Stimulated activated CD8-positive, alpha-beta memory T cell treated with anti-CD3 and anti-CD28 coated beads, Interleukin-12 subunit alpha, Interleukin-12 subunit beta, amount 100 ng/mL, for 1 hour (primary cell): Measurements from ENCODE around the gene PSKH1.
"Not testable (repeated sequence)": the region's sequence is repeated elsewhere in the genome, so short reads cannot be mapped to it uniquely, and the experiment has no call there.

Source experiments
- DNase-seq: peaks from one replicate; pipeline ENCODE4 v3.0.0-alpha.2; 2020; ENCODE audit warnings: low read depth

Gene PSKH1

GRCh38 chr16:67924140-67924906 is 31.3 kb downstream of the PSKH1 start:
- DNase-seq: no peak

DNA sequence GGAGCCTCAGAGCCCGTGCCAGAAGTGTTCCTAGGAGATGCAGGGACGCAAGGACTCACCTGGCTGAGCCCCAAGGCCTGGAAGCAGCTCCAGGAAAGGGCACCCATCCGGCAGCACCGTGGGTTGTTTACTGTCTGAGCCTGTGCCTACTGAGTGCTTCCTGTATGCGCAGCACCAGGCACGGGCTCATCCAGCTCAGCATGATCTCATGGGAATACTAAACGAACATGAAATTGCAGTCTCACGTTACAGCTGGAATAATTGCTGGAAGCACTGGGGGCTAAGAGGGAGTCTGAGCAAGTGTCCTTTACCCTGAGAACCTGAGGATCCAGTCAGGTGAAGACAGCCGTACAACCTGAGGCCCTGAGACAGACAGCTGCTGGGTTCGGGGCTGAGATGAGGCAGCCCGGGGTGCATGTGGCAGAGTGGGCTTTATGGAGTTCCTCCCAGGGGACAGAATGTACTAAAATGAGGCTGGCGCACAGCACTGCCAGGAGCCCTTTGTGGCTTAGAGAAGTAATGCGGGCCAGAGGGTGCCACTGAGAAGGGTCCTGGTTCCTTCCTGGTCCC is 33.2 kb downstream of the PSKH1 start:
- no peak for DNase-seq

DNA sequence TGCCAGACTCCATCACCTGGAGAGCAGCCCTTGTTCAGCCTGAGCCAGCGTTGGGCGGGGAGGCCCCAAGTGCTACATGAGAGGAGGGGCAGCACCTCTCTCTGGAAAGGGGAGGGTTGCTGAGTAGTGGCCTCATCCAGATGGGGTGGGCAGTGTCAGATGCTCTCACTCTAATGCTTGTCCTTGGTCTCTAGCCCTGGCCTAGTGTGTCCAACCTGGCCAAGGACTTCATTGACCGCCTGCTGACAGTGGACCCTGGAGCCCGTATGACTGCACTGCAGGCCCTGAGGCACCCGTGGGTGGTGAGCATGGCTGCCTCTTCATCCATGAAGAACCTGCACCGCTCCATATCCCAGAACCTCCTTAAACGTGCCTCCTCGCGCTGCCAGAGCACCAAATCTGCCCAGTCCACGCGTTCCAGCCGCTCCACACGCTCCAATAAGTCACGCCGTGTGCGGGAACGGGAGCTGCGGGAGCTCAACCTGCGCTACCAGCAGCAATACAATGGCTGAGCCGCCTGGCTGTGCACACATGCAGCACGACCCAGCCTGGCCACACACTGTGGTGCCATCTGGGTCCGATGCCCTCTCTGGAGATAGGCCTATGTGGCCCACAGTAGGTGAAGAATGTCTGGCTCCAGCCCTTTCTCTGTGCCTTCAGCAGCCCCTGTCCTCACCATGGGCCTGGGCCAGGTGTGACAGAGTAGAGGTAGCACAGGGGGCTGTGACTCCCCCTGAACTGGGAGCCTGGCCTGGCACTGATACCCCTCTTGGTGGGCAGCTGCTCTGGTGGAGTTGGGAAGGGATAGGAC is 34.3 kb downstream of the PSKH1 start:
- DNase-seq: no peak

DNA sequence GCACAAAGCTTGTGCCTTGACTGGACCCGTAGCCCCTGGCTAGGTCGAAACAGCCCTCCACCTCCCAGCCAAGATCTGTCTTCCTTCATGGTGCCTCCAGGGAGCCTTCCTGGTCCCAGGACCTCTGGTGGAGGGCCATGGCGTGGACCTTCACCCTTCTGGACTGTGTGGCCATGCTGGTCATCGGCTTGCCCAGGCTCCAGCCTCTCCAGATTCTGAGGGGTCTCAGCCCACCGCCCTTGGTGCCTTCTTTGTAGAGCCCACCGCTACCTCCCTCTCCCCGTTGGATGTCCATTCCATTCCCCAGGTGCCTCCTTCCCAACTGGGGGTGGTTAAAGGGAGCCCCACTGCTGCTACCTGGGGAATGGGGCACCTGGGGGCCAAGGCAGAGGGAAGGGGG is 35.1 kb downstream of the PSKH1 start:
- no peak for DNase-seq

GRCh38 chr16:67928561-67929364 is 35.7 kb downstream of the PSKH1 start:
- DNase-seq: peak; percentile 60

GRCh38 chr16:67930191-67930590 is 37.1 kb downstream of the PSKH1 start:
- DNase-seq: no peak

- DNase-seq: no peak
Observed at GRCh38 chr16:67930678-67931211, 37.7 kb downstream of the PSKH1 start.

DNA sequence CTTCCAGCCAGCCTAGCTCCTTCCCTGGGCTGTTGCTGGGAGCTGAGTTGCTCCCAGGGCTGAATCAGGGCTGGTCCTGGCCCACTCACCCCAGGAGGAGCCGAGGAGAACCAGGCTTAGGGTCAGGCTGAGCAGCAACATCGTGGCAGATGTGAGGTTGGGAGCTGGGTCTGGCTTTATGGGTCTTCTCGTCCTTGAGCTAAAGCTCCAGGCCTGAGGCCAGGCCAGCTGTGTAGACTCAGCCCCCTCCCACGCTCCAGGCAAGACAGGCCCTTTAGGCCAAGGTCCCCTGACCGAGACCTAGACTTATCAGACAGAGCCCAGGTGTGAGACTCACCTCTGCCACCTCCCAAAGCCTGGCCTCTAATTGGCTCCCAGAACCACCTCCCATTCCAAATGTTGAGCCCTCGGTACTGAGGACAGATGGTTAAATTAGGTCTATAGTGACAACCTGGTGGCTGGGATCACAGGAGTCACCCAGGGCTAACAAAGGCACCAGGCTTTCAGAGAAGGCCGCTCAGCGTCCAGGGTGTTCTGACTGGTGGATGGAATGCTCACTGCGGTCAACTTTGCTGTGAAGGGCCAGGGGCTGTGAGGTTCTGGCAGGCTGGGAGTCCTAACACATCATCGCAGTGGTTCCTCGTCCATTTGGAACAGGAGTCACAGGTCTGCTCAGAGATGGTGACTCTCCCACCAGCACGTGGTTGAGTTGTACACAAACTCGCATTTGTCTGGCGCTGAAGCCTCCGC is 38.8 kb downstream of the PSKH1 start, which contains the start of gene CTRL:
Gene CTRL (minus strand): TSS at position 151 of the 750 bp plus-strand sequence. CDS start 10 bp downstream, at position 141.
- DNase-seq: no peak

DNA sequence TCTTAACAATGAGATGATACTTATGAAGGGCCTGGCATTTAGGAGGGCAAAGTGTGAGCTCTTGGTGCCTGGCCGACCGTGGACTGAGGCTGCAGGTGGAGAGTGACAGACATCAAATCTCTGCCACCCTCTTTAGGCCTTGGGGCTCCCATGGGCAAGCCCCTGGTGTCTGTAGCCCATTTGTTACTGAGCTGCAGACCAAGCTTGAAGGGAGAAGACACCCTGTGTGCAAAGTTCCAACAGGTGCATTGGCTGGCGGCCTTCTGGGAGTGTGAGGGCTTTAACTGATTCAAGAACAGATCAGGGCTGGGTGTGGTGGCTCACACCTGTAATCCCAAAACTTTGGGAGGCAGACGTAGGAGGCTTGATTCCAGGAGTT is 39.4 kb downstream of the PSKH1 start:
- DNase-seq: no peak

GRCh38 chr16:67933805-67934204 is 40.8 kb downstream of the PSKH1 start:
- no peak for DNase-seq

- DNase-seq: no peak
Observed at GRCh38 chr16:67934306-67935100, 41.4 kb downstream of the PSKH1 start.

DNA sequence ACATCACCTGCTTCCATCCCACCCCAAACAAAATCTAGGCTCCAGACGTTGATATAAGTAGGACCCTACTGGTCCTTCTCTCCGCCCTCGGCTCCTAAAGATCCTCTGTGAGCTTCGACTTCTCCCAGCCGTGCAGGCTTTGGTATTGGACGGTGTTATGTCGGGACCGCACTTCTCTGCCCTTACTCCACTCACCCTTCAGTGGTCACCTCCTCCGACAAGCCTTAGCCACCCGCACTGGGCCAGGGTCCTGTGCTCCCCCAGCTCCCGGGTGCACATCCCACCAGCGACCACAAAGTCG is 42.0 kb downstream of the PSKH1 start:
- no peak for DNase-seq

DNA sequence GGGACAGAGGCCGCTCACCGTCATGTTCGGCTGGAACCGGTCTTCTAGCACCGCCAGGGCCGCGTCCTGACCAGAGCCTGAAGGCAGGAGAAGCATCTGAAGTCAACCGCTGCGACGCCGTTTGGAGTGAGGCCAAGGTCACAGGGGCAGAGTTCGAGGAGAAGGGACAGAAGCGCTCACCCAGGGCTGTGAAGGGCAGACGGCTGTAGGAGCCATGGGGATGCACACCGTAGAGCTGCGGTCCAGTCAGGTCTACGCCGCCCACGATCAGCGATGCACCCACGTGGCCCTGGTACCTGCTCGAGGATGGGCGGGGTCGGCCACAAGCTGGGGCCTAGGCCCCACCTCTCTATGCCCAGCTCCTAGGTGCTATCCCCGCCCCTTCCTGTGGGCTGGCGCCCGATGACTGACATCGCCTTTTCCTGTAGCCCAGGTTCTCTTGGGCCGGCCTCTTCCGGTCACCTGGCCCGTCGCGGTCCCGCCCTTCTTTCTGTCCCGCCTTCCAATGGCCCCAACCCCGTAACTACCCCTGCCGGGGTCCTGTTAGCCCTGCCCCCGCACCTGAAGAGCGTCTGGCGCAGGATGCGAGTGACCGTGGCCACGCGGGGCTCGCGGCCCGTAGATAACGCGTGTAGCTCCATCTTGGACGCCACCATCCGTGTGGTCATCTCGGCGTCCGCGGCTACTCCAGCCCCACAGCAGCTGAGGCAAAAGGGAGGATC is 42.5 kb downstream of the PSKH1 start:
- peak; percentile 86 for DNase-seq

DNA sequence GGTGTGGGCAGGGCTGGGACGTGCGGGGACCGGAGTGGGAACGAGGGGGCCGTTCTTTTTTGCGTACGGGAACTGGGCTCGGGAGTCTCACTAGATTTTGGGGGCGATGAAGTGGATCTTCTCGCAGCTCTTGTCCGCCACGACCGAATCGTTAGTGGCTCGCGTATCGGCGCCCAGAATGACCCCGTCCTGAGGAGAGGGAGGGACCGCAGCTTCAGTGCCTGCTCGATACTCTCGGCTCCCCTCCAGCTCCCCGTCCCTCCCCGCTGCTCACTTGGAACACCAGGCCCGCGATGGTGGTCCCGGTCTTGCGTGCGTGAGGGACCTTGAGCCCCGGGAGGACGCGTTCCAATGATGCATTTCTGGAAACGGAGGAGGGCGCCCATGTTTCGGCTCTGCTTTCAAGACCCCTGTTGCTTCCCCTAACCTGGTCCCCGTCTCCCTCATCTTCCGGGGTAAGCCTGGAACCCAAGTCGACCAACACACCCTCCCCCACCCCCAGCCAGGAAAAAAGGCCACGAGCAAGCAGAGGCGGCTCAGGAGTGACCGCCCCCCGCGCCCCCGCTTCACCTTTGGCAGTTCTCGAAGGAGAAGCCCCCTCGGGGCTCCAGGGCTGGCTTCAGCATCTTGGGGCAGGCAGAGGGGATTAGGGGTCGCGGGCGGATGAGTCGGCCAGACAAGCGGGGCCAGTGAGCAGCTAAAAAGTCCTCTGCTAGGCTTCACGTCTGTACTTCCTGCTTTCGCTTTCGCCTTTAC is 43.2 kb downstream of the PSKH1 start, which contains the start of gene PSMB10:
Gene PSMB10 (minus strand): TSS at position 727 of the 756 bp plus-strand sequence. CDS start 101 bp downstream, at position 626.
- DNase-seq: peak; percentile 19

DNA sequence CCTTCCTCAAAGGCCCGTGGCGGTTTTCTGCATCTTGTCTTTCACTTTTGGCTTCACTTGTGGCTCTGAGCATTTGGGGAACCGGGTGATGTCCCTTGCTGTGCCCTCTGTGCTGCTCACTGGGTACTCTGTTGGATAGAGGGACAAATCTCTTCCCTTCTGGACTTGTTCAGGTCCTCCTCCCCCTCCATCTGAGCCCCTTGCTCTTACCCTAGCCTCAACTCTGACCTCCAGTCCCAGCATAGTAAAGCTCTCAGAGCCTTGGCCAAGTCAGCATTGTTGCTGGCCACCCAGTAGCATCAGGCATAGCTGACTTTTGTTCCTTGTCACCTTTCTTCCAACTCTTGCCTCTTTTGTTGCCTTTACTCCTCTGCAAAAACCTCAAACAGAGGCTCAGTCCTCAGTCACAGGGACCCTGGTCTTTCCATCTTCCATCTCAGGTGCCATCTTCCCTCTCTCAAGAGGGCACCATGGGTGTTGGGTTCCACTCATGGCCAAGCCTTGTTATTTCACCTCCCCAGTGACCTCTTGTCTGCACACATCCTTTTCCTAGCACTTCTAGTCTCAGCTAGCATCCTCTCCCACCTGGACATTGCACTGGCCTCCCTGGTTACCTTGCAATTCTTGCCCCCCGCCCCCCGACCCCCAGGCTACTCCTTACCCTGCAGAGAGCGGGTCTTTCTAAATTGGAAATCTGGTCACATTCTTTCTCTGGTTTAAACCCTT is 44.0 kb downstream of the PSKH1 start:
- peak; percentile 61 for DNase-seq

DNA sequence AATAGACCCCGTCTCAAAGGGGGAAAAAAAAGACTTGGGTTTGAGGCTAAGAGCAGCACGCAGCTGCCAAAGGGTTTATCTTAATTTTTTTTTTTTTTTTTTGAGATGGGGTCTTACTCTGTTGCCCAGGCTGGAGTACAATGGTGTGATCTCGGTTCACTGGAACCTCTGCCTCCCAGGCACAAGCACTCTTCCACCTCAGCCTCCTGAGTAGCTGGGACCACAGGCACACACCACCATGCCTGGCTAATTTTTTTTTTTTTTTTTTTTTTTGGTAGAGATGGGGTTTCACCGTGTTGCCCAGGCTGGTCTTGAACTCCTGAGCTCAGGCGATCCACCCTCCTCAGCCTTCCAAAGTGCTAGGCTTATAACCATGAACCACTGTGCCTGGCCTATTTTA is 44.7 kb downstream of the PSKH1 start:
- DNase-seq: not testable (repeated sequence)

DNA sequence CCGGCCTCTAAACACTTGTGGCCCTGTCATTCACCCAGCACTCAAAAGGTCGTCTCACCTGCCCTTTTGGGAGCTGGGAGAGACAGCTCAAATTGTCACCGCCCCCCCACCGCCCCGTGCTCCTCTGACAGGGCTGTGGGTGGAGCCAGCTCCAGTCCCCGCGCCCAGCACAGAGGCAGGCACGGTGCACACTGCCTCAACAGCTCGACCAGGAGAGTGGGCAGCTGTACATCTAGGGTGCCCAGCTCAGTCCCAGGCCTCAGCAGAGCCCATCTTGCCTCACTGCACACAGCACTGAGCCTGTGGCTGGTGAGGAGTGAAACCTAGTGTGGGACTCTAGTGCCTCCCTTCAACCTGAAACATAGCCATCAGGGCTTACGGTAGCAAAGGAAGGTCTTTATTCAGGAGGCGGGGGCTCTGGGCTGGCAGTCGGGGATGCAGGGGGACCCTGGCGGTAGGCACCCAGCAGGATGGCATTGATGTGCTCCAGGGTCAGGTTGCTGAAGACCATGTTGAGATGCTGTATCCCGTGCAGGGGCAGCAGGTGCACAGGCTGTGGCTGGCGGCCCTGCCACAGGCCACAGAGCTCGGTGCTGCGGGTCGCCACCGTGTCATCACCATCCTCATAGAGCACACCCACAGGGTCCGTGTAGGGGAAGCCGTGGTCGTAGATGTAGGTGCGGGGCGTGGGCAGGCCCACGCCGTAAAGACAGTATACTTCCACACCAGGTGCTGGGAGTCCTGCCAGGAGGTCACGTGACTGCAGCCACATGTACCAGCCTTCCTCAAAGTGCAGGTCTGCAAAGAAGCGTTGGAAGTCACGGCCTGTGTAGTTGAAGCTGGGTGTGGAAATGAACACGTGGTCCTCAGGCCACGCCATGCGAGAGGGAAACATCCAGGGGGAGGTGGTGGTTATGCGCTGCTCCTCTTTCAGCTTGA is 46.7 kb downstream of the PSKH1 start:
- no peak for DNase-seq
